Osteoblast (primary cell): ENCODE measurements around the gene MAFF. TPM values are rescaled to one million over a fixed set of nuclear protein-coding genes. Genes with fewer than 3 reads are reported as not detected.

Experiments
- DNase-seq: peaks from one replicate; pipeline ENCODE4 v3.0.0; 2011; ENCODE audit warnings: low spot score, mixed read lengths; ENCODE audit not compliant: insufficient read length; ENCODE audit errors: missing footprints
- H2AFZ ChIP-seq: 2 replicates; pipeline ENCODE4 v1.6.0; 2011; ENCODE audit warnings: mild to moderate bottlenecking, low read length
- H3K27ac ChIP-seq: 2 replicates; pipeline ENCODE4 v1.5.1; 2011; ENCODE audit warnings: mild to moderate bottlenecking, low read depth, low read length, moderate library complexity
- H3K27me3 ChIP-seq: 2 replicates; pipeline ENCODE4 v1.6.0; 2012; ENCODE audit warnings: mild to moderate bottlenecking, control low read depth, inconsistent platforms, low read length, moderate library complexity; ENCODE audit not compliant: insufficient read depth
- H3K36me3 ChIP-seq: 2 replicates; pipeline ENCODE4 v1.5.1; 2011; ENCODE audit warnings: mild to moderate bottlenecking, low read length, control low read depth, moderate library complexity; ENCODE audit not compliant: insufficient read depth
- H3K4me1 ChIP-seq: 2 replicates; pipeline ENCODE4 v1.5.1; 2011; ENCODE audit warnings: mild to moderate bottlenecking, low read length, control low read depth, moderate library complexity; ENCODE audit not compliant: insufficient read depth
- H3K4me2 ChIP-seq: 2 replicates; pipeline ENCODE4 v1.6.0; 2011; ENCODE audit warnings: mild to moderate bottlenecking, low read length; ENCODE audit not compliant: insufficient read depth
- H3K4me3 ChIP-seq: fragments of 200-600 bp; sonication (generic); 3 replicates; pipeline ENCODE4 v1.5.1; 2012; ENCODE audit warnings: mild to moderate bottlenecking, low read length, inconsistent platforms; ENCODE audit not compliant: insufficient read depth
- H3K79me2 ChIP-seq: 2 replicates; pipeline ENCODE4 v1.6.0; 2012; ENCODE audit warnings: mild to moderate bottlenecking, low read length, control low read depth, inconsistent platforms; ENCODE audit not compliant: insufficient read depth
- H3K9me3 ChIP-seq: 2 replicates; pipeline ENCODE4 v1.5.1; 2011; ENCODE audit warnings: low read depth, low read length, control low read depth
- H4K20me1 ChIP-seq: 2 replicates; pipeline ENCODE4 v1.6.0; 2012; ENCODE audit warnings: mild to moderate bottlenecking, low read length, control low read depth; ENCODE audit not compliant: insufficient read depth
- CTCF ChIP-seq: IDR thresholded peaks from 2 replicates; pipeline ENCODE4 v1.5.1; 2011; ENCODE audit warnings: mild to moderate bottlenecking, low read depth, low read length, moderate library complexity; ENCODE audit errors: extremely low read depth
- total RNA-seq: library from RNA; depleted of rRNA; stranded (reverse); fragments of >200 nt; gene quantifications from 2 replicates; pipeline ENCODE4 v1.2.3, GENCODE V29; 2012

MAFF gene
- total RNA-seq, 1 donor: 22.4 TPM

DNA sequence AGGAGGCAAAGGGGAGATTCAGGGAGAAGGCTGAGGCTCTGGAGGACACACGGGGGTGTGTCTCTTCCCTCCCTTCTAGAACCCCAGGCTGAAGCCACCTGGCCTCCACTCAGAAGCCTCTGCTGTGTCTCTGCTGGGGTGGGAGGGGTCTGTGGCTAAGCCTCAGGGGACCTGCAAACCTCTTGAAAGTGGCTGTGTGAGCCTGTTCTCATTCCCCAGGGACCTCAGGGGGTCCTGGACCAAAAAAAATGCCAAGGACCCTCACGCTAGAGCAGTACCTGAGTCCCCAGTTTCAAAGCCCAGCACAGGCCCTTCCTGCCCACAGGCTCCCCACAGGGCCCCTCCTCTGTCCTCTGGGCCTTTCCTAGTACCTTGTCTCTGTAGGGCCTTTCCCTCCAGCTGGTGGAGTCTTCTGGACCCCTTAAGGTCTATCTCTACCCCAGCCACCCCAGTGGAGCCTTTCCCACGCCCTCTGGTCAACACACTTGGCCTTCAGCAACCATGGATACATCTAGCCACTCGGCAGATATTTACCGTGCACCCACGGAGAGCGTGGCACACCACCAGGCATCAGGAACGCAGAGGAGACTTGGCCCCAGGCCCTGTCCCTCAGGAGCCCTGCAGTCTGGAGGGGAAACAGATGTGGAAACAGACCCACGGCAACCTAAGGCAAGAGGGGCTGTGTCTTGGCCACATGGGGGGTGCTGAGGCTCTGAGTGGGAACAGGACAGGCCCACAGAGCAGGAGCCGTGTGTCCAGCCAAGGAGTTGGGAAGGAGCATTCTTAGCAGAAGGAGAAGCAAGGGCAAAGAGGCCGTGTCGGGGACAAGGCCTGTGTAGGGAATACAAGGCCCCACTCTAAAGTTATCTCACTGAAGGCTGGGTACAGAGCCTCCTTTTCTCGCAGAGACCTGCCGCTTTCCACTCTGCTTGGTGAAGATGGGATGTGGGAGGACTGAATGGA, 38.6 kb upstream of the MAFF start:
- no peak for DNase-seq
- Histone ChIP-seq H3K4me3 (no peak overlapping the region), H3K36me3 (no peaks in the 10 kb centered on the region), H2AFZ (no peak overlapping the region), H3K79me2 (no peaks in the 10 kb centered on the region), H3K27me3 (no peaks in the 10 kb centered on the region), H3K4me1 (peaks cover 13% of the 10 kb centered on the region), H3K27ac (no peak overlapping the region), H3K9me3 (no peaks in the 10 kb centered on the region), H3K4me2 (no peak overlapping the region), H4K20me1 (no peaks in the 10 kb centered on the region)
- no peak for TF ChIP-seq CTCF

DNA sequence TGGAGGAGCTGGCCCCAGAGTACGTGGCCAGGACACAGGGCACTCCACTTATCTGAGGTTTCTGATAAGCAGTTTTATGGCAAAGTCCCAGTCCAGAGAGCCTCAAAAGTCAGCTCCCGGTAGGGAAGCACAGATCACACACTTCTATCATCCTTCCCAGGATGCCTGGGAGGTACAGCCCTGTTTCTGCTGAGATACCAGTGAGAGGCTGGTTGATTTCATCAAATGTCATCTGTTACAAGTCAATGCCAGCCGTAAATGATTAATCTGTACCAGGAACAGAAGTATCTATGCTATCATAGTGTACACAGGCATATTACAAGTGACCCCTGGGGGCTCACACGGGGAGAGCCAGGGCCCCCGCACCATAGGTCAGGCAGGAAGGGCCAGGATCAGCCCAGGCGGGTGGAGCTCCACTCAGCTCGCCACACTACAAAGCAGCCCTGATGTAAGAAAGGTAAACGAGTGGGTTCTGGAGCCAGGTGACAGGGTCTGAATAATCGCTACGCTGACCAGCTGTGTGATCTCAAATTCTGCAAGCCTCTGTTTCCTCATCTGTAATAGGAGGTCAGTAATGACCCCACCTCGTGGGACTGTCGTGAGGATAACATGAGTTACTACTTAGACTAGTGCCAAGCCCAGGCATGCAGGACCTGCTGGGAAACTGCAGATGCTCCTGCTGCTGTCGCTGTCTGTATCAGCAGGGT, 37.8 kb upstream of the MAFF start:
- H3K4me3 ChIP-seq: no peak overlapping the region
- H2AFZ ChIP-seq: no peak overlapping the region
- TF ChIP-seq CTCF: no peak
- peaks cover 13% of the 10 kb centered on the region for H3K4me1 ChIP-seq
- H3K27me3 ChIP-seq: no peaks in the 10 kb centered on the region
- H3K79me2 ChIP-seq: no peaks in the 10 kb centered on the region
- no peaks in the 10 kb centered on the region for H3K9me3 ChIP-seq
- DNase-seq: peak; percentile 58
- H3K36me3 ChIP-seq: no peaks in the 10 kb centered on the region
- no peaks in the 10 kb centered on the region for H4K20me1 ChIP-seq
- H3K27ac ChIP-seq: no peak overlapping the region
- no peak overlapping the region for H3K4me2 ChIP-seq

DNA sequence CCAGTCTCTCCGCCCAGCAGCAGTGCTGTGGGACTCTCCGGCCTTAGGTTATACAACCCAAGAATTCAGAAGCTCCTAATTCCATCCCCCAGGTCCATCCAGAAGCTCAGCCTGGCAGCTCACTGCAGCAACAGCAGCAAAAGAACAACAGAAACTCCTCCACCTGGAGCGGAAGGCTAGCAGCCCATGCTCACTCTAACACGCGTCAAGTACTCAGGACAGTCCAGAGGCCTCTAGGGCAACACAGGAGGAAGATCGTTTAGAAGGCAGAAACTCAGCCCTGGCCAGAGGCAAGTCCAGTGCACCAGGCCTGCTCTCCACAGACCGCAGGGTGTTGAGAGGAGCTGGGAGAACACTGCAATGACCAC, 37.3 kb upstream of the MAFF start:
- Histone ChIP-seq H3K27ac (no peak overlapping the region), H3K4me1 (peaks cover 13% of the 10 kb centered on the region), H3K9me3 (no peaks in the 10 kb centered on the region), H2AFZ (no peak overlapping the region), H3K79me2 (no peaks in the 10 kb centered on the region), H3K27me3 (no peaks in the 10 kb centered on the region), H3K36me3 (no peaks in the 10 kb centered on the region), H3K4me3 (no peak overlapping the region), H3K4me2 (no peak overlapping the region), H4K20me1 (no peaks in the 10 kb centered on the region)
- no peak for TF ChIP-seq CTCF
- DNase-seq: no peak
